ENCODE results near the gene SPATA22.
"Not testable (repeated sequence)": the region's sequence is repeated elsewhere in the genome, so short reads cannot be mapped to it uniquely, and the experiment has no call there.

SPATA22 gene

DNA sequence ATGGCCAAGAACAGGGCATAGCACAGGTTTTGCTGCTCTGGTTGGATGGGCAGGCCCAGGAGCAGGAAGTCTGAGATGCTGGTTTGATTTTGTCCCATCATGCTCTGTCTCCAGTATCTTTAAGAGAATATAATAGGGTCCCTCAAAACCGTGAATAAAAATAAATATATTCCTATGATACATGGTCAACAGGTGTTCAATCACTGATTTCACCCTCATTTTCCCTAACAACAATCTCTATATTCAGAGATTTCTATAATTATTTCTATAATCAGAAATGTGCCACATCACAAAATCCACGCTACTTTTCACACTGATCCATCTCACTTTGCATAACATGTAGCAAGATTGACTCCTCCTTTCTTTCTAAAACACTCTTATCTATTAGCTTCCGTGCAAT lies 37.9 kb downstream of the SPATA22 start, which contains the start of gene OR1E2:
Gene OR1E2 (minus strand): TSS at position 101 of the 400 bp plus-strand sequence. CDS start 0 bp downstream, at position 101.
- TF ChIP-seq, protein P1, sequence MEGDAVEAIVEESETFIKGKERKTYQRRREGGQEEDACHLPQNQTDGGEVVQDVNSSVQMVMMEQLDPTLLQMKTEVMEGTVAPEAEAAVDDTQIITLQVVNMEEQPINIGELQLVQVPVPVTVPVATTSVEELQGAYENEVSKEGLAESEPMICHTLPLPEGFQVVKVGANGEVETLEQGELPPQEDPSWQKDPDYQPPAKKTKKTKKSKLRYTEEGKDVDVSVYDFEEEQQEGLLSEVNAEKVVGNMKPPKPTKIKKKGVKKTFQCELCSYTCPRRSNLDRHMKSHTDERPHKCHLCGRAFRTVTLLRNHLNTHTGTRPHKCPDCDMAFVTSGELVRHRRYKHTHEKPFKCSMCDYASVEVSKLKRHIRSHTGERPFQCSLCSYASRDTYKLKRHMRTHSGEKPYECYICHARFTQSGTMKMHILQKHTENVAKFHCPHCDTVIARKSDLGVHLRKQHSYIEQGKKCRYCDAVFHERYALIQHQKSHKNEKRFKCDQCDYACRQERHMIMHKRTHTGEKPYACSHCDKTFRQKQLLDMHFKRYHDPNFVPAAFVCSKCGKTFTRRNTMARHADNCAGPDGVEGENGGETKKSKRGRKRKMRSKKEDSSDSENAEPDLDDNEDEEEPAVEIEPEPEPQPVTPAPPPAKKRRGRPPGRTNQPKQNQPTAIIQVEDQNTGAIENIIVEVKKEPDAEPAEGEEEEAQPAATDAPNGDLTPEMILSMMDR (conservative IDR thresholded peaks at IDR 0.05; ENCODE audit: low read length), result no peak
- TF ChIP-seq EZH2phosphoT487 (IDR thresholded peaks at IDR 0.05; ENCODE audit: borderline replicate concordance), result no peak
- no peak within 1 kb of the TSS for H2AFZ ChIP-seq (ENCODE audit: low read length)
- H3K9ac ChIP-seq (ENCODE audit: low read depth, low read length, poor library complexity, severe bottlenecking), result no peak within 1 kb of the TSS
- no peaks in the 10 kb centered on the region for H3K9me3 ChIP-seq (ENCODE audit: insufficient read depth, low read depth, low read length)
- H4K20me1 ChIP-seq (ENCODE audit: insufficient read depth, low read length, poor library complexity, severe bottlenecking), result no peaks in the 10 kb centered on the region
- no peak within 1 kb of the TSS for H3K4me2 ChIP-seq (ENCODE audit: low read depth, low read length, poor library complexity, severe bottlenecking)
- H3K79me2 ChIP-seq (ENCODE audit: insufficient read depth, low read length), result no peaks in the 10 kb centered on the region
- H3K36me3 ChIP-seq (ENCODE audit: insufficient read depth, low read length), result no peaks in the 10 kb centered on the region
- no peaks in the 10 kb centered on the region for H3K4me1 ChIP-seq (ENCODE audit: insufficient read depth, low read length, poor library complexity, severe bottlenecking)
- H3K4me3 ChIP-seq (ENCODE audit: low read length, poor library complexity, severe bottlenecking), result no peak within 1 kb of the TSS
- H3K9me2 ChIP-seq (replicated peaks; ENCODE audit: low read depth, low read length), result no peaks in the 10 kb centered on the region
- H3F3A ChIP-seq (ENCODE audit: low read depth), result no peaks in the 10 kb centered on the region
- H3K27me3 ChIP-seq (ENCODE audit: insufficient read depth, low read length, poor library complexity, severe bottlenecking), result no peaks in the 10 kb centered on the region

DNA sequence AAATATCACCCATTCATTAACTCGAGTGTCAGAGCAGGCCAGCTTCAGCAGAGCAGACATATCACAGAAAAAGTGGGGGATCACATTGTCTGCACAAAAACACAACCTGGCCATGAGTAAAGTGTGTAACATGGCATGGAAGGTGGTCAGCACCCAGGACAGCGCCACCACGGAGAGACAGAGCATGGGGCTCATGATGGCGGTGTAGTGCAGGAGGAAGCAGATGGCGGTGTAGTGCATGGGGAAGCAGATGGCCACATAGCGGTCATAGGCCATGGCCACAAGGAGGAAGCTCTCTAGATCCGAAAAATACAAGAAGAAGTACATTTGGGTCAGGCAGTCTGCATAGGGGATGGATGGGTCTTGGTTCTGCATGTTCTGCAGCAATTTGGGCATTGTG lies 38.4 kb downstream of the SPATA22 start:
- H3K9me2 ChIP-seq (replicated peaks; ENCODE audit: low read depth, low read length); H3F3A ChIP-seq (ENCODE audit: low read depth); H3K4me3 ChIP-seq (ENCODE audit: low read length, poor library complexity, severe bottlenecking); H4K20me1 ChIP-seq (ENCODE audit: insufficient read depth, low read length, poor library complexity, severe bottlenecking); H3K36me3 ChIP-seq (ENCODE audit: insufficient read depth, low read length); H3K27me3 ChIP-seq (ENCODE audit: insufficient read depth, low read length, poor library complexity, severe bottlenecking); H3K4me2 ChIP-seq (ENCODE audit: low read depth, low read length, poor library complexity, severe bottlenecking); H3K9ac ChIP-seq (ENCODE audit: low read depth, low read length, poor library complexity, severe bottlenecking); H3K9me3 ChIP-seq (ENCODE audit: insufficient read depth, low read depth, low read length); H2AFZ ChIP-seq (ENCODE audit: low read length); H3K79me2 ChIP-seq (ENCODE audit: insufficient read depth, low read length); H3K4me1 ChIP-seq (ENCODE audit: insufficient read depth, low read length, poor library complexity, severe bottlenecking): not testable (repeated sequence)

DNA sequence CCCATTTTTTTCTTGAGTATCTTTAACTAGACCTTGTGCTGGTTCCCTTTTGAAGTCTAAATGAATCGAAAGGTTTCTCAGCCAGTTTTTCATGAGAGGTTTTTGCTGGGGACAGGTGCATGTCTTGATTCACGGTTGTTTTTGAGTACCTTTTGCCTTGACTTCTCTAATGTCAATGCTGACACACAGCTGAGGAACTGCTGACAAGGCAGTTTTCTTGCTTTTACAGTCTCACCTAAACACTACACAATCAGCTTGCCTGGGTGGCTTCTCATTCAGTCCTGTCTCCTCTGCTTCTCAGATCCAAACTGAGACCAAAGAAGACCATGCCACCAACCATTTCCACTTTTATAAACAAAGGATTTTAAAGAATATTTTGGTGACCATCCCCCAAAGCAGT lies 53.4 kb downstream of the SPATA22 start:
- TF ChIP-seq, protein P1 (conservative IDR thresholded peaks at IDR 0.05; ENCODE audit: low read length), result no peak
- no peak for TF ChIP-seq EZH2phosphoT487 (IDR thresholded peaks at IDR 0.05; ENCODE audit: borderline replicate concordance)
- Histone ChIP-seq H2AFZ (ENCODE audit: low read length) (no peak overlapping the region), H3K4me1 (ENCODE audit: insufficient read depth, low read length, poor library complexity, severe bottlenecking) (no peaks in the 10 kb centered on the region), H3K9ac (ENCODE audit: low read depth, low read length, poor library complexity, severe bottlenecking) (no peak overlapping the region), H4K20me1 (ENCODE audit: insufficient read depth, low read length, poor library complexity, severe bottlenecking) (no peaks in the 10 kb centered on the region), H3F3A (ENCODE audit: low read depth) (no peaks in the 10 kb centered on the region), H3K36me3 (ENCODE audit: insufficient read depth, low read length) (no peaks in the 10 kb centered on the region), H3K9me2 (replicated peaks; ENCODE audit: low read depth, low read length) (no peaks in the 10 kb centered on the region), H3K79me2 (ENCODE audit: insufficient read depth, low read length) (no peaks in the 10 kb centered on the region), H3K9me3 (ENCODE audit: insufficient read depth, low read depth, low read length) (no peaks in the 10 kb centered on the region), H3K27me3 (ENCODE audit: insufficient read depth, low read length, poor library complexity, severe bottlenecking) (no peaks in the 10 kb centered on the region), H3K4me3 (ENCODE audit: low read length, poor library complexity, severe bottlenecking) (no peak overlapping the region), H3K4me2 (ENCODE audit: low read depth, low read length, poor library complexity, severe bottlenecking) (no peak overlapping the region)

DNA sequence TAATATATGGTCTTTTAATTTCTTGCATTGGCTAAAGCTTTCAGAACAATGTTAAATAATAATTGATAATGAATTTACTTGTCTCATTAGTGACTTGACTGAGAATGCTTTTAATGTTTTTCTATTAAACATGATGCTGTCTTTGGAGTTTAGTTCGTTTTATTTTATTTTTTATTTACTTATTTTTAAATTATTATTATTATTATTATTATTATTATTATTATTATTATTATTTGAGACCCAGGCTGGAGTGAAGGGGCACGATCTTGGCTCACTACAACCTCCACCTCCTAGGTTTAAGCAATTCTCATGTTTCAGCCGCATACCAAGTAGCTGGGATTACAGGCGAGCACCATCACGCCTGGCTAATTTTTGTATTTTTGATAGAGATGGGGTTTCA lies 56.0 kb downstream of the SPATA22 start:
- TF ChIP-seq EZH2phosphoT487 (IDR thresholded peaks at IDR 0.05; ENCODE audit: borderline replicate concordance), result no peak
- TF ChIP-seq, protein P1 (conservative IDR thresholded peaks at IDR 0.05; ENCODE audit: low read length), result no peak

DNA sequence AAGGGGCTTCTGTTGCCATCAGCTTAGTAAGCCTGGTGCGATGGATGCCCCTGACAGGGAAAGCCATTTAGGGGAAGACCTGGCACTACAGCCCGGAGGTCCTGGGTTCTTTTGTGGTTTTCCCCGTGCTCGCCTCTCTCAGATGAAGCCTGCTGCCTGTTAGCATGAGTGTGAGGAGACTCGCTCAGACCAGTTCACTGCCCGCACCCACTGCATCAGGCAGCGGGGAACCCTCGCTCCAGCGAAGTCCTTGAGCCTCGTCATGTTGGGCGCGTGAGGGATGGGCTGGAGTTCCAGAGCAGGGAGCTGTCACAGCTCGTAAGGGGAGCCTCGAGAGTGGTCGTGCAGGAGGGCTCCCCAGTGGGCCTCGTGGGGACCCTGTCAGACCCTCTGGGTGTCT lies 59.4 kb downstream of the SPATA22 start:
- H3F3A ChIP-seq (ENCODE audit: low read depth); H4K20me1 ChIP-seq (ENCODE audit: insufficient read depth, low read length, poor library complexity, severe bottlenecking); H3K27me3 ChIP-seq (ENCODE audit: insufficient read depth, low read length, poor library complexity, severe bottlenecking); H2AFZ ChIP-seq (ENCODE audit: low read length); H3K9me3 ChIP-seq (ENCODE audit: insufficient read depth, low read depth, low read length); H3K4me2 ChIP-seq (ENCODE audit: low read depth, low read length, poor library complexity, severe bottlenecking); H3K4me3 ChIP-seq (ENCODE audit: low read length, poor library complexity, severe bottlenecking); H3K4me1 ChIP-seq (ENCODE audit: insufficient read depth, low read length, poor library complexity, severe bottlenecking); H3K79me2 ChIP-seq (ENCODE audit: insufficient read depth, low read length); H3K9me2 ChIP-seq (replicated peaks; ENCODE audit: low read depth, low read length); H3K9ac ChIP-seq (ENCODE audit: low read depth, low read length, poor library complexity, severe bottlenecking); H3K36me3 ChIP-seq (ENCODE audit: insufficient read depth, low read length): not testable (repeated sequence)

More for the DNA sequence above, 56.0 kb downstream of the SPATA22 start:
- Histone ChIP-seq H3K9me3 (ENCODE audit: insufficient read depth, low read depth, low read length) (no peaks in the 10 kb centered on the region), H3K4me1 (ENCODE audit: insufficient read depth, low read length, poor library complexity, severe bottlenecking) (no peaks in the 10 kb centered on the region), H3K79me2 (ENCODE audit: insufficient read depth, low read length) (no peaks in the 10 kb centered on the region), H2AFZ (ENCODE audit: low read length) (no peak overlapping the region), H3K27me3 (ENCODE audit: insufficient read depth, low read length, poor library complexity, severe bottlenecking) (no peaks in the 10 kb centered on the region), H3K9me2 (replicated peaks; ENCODE audit: low read depth, low read length) (no peaks in the 10 kb centered on the region), H3K9ac (ENCODE audit: low read depth, low read length, poor library complexity, severe bottlenecking) (no peak overlapping the region), H4K20me1 (ENCODE audit: insufficient read depth, low read length, poor library complexity, severe bottlenecking) (no peaks in the 10 kb centered on the region), H3K36me3 (ENCODE audit: insufficient read depth, low read length) (no peaks in the 10 kb centered on the region), H3K4me3 (ENCODE audit: low read length, poor library complexity, severe bottlenecking) (no peak overlapping the region), H3K4me2 (ENCODE audit: low read depth, low read length, poor library complexity, severe bottlenecking) (no peak overlapping the region), H3F3A (ENCODE audit: low read depth) (no peaks in the 10 kb centered on the region)
